DMS153 (cell line): ENCODE results near the gene PXMP4.
A peak's percentile ranks its signal among the peaks of the same experiment; 100 is the strongest.
"Not testable (repeated sequence)": the region's sequence is repeated elsewhere in the genome, so short reads cannot be mapped to it uniquely, and the experiment has no call there.

Experiments
- DNase-seq: peaks from one replicate; lab custom pipeline; 2025; lab: John Stamatoyannopoulos, UW

Gene PXMP4

GRCh38 chr20:33719989-33720709, at the start of gene PXMP4:
PXMP4 (minus strand) TSS chr20:33720310; CDS start chr20:33720207, 103 bp downstream.
- peak; percentile 100 for DNase-seq

- no peak for DNase-seq
Measured at GRCh38 chr20:33769043-33769442, 48.9 kb upstream of the PXMP4 start.

- no peak for DNase-seq
Measured at GRCh38 chr20:33767777-33768138, 47.6 kb upstream of the PXMP4 start.

GRCh38 chr20:33766686-33767085, 46.6 kb upstream of the PXMP4 start:
- no peak for DNase-seq

GRCh38 chr20:33765592-33765991, 45.5 kb upstream of the PXMP4 start:
- no peak for DNase-seq

- no peak for DNase-seq
Measured at GRCh38 chr20:33765099-33765498, 45.0 kb upstream of the PXMP4 start.

- no peak for DNase-seq
Measured at GRCh38 chr20:33761698-33762250, 41.7 kb upstream of the PXMP4 start.

- DNase-seq, result no peak
Measured at GRCh38 chr20:33757458-33757857, 37.3 kb upstream of the PXMP4 start.

- DNase-seq, result no peak
Measured at GRCh38 chr20:33757046-33757445, 36.9 kb upstream of the PXMP4 start.

- not testable (repeated sequence) for DNase-seq
Measured at GRCh38 chr20:33755936-33756490, 35.9 kb upstream of the PXMP4 start.

GRCh38 chr20:33753763-33754162, 33.7 kb upstream of the PXMP4 start:
- DNase-seq, result no peak

- no peak for DNase-seq
Measured at GRCh38 chr20:33753143-33753542, 33.0 kb upstream of the PXMP4 start.

- no peak for DNase-seq
Measured at GRCh38 chr20:33751775-33752174, 31.7 kb upstream of the PXMP4 start.

GRCh38 chr20:33746325-33746998, 26.4 kb upstream of the PXMP4 start:
- no peak for DNase-seq

GRCh38 chr20:33744773-33745385, 24.8 kb upstream of the PXMP4 start:
- no peak for DNase-seq

- no peak for DNase-seq
Measured at GRCh38 chr20:33744181-33744580, 24.1 kb upstream of the PXMP4 start.

GRCh38 chr20:33740189-33740588, 20.1 kb upstream of the PXMP4 start:
- no peak for DNase-seq

- no peak for DNase-seq
Measured at GRCh38 chr20:33739493-33739892, 19.4 kb upstream of the PXMP4 start.

- DNase-seq, result no peak
Measured at GRCh38 chr20:33736962-33737361, 16.9 kb upstream of the PXMP4 start.

- DNase-seq, result no peak
Measured at GRCh38 chr20:33733654-33734576, 13.8 kb upstream of the PXMP4 start.

- DNase-seq, result peak; percentile 70
Measured at GRCh38 chr20:33732166-33732970, 12.3 kb upstream of the PXMP4 start.
